ENCODE results near the gene PHF12. TPM values are rescaled to one million over a fixed set of nuclear protein-coding genes. Genes with fewer than 3 reads are reported as not detected.
A peak's percentile ranks its signal among the peaks of the same experiment; 100 is the strongest.

Gene PHF12
- total RNA-seq, 4 donors from 2014 or later = 22.0 to 62.9 (median 60.1) TPM

GRCh38 chr17:28969706-28970393, 18.5 kb upstream of the PHF12 start:
- DNase-seq = no peak
- Histone ChIP-seq H3K4me1 (peaks cover 0 to 29% of the 10 kb centered on the region in 2 donors), H3K27me3 (no peaks in the 10 kb centered on the region), H3K4me3 (replicated peaks in 1 of 3) (no peak overlapping the region), H3K27ac (no peak overlapping the region), H3K9me3 (no peaks in the 10 kb centered on the region), H3K36me3 (no peaks in the 10 kb centered on the region)
- 76 to 81% methylated on average over 10 to 11 of the region's 12 CpGs for WGBS, 2 donors
- intact Hi-C loops (cut with DNase I) = no loop called here
- TF ChIP-seq CTCF (IDR thresholded peaks at IDR 0.05) (no peak), POLR2A (IDR thresholded peaks at IDR 0.05) (no peak)

- Histone ChIP-seq H3K4me1 (peaks cover 0 to 21% of the 10 kb centered on the region in 2 donors), H3K36me3 (no peaks in the 10 kb centered on the region), H3K27ac (no peak overlapping the region), H3K4me3 (replicated peaks in 1 of 3) (no peak overlapping the region), H3K27me3 (no peaks in the 10 kb centered on the region), H3K9me3 (no peaks in the 10 kb centered on the region)
- WGBS, 2 donors = 70 to 75% methylated on average over 2 of the region's 2 CpGs
- DNase-seq = no peak
- intact Hi-C loops (cut with DNase I) = no loop called here
- no peak for TF ChIP-seq CTCF (IDR thresholded peaks at IDR 0.05)
- no peak for TF ChIP-seq POLR2A (IDR thresholded peaks at IDR 0.05)
Observed at GRCh38 chr17:28968914-28969295, 17.6 kb upstream of the PHF12 start.

- no peaks in the 10 kb centered on the region for H3K36me3 ChIP-seq
- H3K9me3 ChIP-seq = no peaks in the 10 kb centered on the region
- H3K27ac ChIP-seq = peak overlapping the region in 1 of 3 donors; percentile 10
- H3K4me1 ChIP-seq = peaks cover 0 to 16% of the 10 kb centered on the region in 2 donors
- 34 to 48% methylated on average over 7 to 8 of the region's 10 CpGs for WGBS, 2 donors
- no peak overlapping the region for H3K4me3 ChIP-seq (replicated peaks in 1 of 3)
- intact Hi-C loops (cut with DNase I) = no loop called here
- no peak for TF ChIP-seq CTCF (IDR thresholded peaks at IDR 0.05)
- TF ChIP-seq POLR2A (IDR thresholded peaks at IDR 0.05) = no peak
- no peaks in the 10 kb centered on the region for H3K27me3 ChIP-seq
- peak; percentile 55 to 62 for DNase-seq
Observed at GRCh38 chr17:28968231-28968913, 17.1 kb upstream of the PHF12 start.

GRCh38 chr17:28967221-28968135, 16.2 kb upstream of the PHF12 start:
- intact Hi-C loops (cut with DNase I) = loop anchor here (2.0 kb wide), 1 partner anchor 145 kb away; no protein-coding TSS in a partner anchor
- no peak overlapping the region for H3K4me3 ChIP-seq (replicated peaks in 1 of 3)
- H3K36me3 ChIP-seq = no peaks in the 10 kb centered on the region
- WGBS, 2 donors = 72 to 83% methylated on average over 5 to 7 of the region's 7 CpGs
- H3K9me3 ChIP-seq = no peaks in the 10 kb centered on the region
- TF ChIP-seq POLR2A (IDR thresholded peaks at IDR 0.05) = no peak
- TF ChIP-seq CTCF (IDR thresholded peaks at IDR 0.05) = no peak
- H3K27ac ChIP-seq = peak overlapping the region in 1 of 3 donors; percentile 10
- no peak for DNase-seq
- no peaks in the 10 kb centered on the region for H3K27me3 ChIP-seq
- peaks cover 0 to 8% of the 10 kb centered on the region in 2 donors for H3K4me1 ChIP-seq
